DMS53 (cell line): ENCODE measurements around the gene NOXO1.
A peak's percentile ranks its signal among the peaks of the same experiment; 100 is the strongest.
"Not testable (repeated sequence)": the region's sequence is repeated elsewhere in the genome, so short reads cannot be mapped to it uniquely, and the experiment has no call there.

ENCODE experiments used
- DNase-seq: peaks from one replicate; lab custom pipeline; 2025; lab: John Stamatoyannopoulos, UW

NOXO1 gene

GRCh38 chr16:1962161-1963153, 18.8 kb downstream of the NOXO1 start:
- not testable (repeated sequence) for DNase-seq

DNA sequence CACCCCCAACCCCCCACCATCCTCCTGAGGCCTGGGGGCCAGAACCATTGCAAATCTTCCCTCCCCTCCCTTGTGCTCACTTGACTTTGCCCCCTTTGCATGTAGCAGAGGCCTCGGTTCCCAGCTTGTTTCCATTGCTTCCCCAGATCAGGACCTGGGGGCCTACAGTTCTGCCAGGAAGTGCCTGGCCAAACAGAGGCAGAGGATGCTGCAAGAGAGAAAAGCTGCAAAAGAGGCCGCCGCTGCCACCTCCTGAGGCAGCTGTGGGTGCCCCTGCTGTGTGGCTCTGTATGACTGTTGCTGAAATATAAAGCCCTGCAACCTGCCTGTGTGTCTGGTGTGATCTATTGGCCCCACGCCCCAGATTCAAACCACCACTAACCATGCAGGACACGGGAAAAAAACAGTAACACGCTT, 19.6 kb downstream of the NOXO1 start:
- DNase-seq, result peak; percentile 66

- DNase-seq, result peak; percentile 83
These were observed 20.3 kb downstream of the NOXO1 start for GRCh38 chr16:1960665-1961630.

- DNase-seq, result peak; percentile 95
These were observed 21.8 kb downstream of the NOXO1 start, which contains the start of gene NDUFB10 for GRCh38 chr16:1959269-1960039. TSS of gene NDUFB10 (plus strand) at chr16:1959538. CDS start at chr16:1959625, 87 bp downstream.

DNA sequence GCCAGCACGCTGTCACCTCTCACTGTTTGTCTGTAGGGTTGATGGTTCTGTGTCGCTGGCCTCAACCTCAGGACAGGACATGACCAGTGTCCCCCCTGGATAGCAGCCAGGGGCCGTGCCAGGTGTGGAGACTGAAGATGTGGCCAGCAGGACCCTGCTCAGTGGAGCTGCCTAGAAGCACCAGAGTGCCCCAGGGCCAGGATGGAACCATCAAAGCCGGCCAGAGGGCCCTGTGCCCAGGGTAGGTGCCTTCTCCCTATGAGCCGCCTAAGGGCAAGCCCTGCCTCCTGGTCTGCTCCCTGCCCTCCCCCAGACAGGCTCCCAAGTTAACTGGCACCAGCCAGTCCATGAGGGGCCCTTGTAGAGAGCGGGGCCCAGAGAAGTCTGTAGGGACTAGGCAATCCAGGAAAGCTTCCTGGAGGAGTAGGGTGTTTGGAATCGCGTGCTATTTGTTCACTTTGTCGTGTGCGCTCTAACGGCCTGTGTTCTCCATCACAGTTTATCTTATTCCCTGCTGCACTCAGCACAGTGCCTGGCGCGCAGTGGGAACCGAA, 22.5 kb downstream of the NOXO1 start:
- DNase-seq, result no peak

DNA sequence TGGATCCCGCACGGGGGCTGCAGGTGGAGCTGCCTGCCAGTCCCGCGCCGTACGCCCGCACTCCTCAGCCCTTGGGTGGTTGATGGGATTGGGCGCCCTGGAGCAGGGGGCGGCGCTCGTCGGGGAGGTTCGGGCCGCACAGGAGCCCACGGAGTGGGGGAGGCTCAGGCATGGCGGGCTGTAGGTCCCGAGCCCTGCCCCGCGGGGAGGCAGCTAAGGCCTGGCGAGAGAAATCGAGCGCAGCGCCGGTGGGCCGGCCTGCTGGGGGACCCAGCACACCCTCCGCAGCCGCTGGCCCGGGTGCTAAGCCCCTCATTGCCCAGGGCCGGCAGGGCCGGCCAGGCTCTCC, 23.2 kb downstream of the NOXO1 start:
- DNase-seq, result not testable (repeated sequence)

DNA sequence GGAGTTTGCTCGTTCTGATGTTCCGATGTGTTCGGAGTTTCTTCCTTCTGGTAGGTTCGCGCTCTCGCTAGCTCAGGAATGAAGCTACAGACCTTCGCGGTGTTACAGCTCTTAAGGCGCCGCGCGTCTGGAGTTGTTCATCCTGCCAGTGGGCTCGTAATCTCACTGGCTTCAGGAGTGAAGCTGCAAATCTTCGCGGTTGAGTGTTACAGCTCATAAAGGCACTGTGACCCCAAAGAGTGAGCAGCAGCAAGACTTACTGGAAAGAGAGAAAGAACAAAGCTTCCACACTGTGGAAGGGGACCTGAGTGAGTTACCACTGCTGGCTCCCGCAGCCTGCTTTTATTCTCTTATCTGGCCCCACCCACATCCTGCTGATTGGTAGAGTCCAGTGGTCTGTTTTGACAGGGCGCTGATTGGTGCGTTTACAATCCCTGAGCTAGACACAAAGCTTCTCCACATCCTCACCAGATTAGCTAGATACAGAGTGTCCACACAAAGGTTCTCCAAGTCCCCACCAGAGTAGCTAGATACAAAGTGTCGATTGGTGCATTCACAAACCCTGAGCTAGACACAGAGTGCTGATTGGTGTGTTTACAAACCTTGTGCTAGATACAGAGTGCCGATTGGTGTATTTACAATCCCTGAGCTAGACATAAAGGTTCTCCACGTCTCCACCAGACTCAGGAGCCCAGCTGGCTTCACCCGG, 23.7 kb downstream of the NOXO1 start:
- not testable (repeated sequence) for DNase-seq

DNA sequence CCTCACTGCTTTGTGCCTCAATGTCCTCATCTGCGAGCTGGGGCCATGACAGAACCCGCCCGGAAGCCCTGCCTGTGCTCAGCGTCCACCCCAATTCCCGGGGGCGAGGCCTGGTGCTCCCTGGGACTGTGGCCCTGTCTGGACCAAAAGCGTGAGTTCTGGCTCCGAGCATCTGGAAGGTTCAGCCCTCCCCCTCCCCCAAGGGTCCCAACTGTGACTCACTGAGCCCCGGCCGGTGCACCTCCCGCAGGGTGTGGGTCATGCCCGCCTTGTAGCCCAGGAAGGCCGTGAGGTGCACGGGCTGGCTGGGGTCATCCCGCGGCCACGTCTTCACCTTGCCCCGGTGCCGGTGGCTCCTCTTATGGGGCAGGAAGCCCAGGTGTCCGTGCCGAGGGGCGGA, 27.5 kb downstream of the NOXO1 start:
- DNase-seq, result no peak

DNA sequence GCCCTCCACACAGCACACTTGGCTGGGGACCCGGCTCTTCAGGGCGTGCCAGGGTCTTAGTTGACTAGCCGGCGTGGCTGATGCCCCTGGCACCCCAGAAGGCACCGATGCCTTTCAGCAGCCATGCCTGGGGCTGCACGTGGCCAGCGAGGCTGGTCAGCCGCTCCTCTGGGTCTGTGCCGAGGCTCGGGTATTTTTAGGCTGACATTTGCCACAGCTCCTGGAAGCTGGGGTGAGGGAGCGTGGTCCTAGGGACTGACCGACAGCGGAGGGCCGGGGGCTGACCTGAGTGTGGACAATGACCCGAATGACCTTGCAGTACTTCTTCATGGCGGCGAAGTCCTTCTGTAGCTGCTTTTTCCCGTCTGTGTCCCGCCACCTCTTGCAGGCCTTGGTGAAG, 30.7 kb downstream of the NOXO1 start:
- no peak for DNase-seq

DNA sequence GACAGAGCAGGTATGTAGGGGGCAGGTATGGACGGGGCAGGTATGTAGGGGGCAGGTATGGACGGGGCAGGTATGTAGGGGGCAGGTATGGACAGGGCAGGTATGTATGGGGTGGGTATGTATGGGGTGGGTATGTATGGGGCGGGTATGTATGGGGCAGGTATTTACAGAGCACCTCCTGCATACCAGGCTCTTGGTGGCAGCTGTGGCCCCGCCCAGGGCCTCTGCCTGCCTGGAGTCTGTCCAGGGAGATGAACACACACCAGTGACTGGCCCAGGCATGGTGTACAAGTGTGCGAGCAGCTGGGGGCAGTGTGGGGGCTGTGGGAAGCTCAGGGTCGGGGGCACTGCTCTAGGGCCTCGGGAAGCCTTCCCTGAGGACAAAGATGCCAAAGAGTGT, 31.2 kb downstream of the NOXO1 start:
- DNase-seq, result no peak

- DNase-seq, result no peak
These were observed 31.8 kb downstream of the NOXO1 start for GRCh38 chr16:1949507-1949906.

DNA sequence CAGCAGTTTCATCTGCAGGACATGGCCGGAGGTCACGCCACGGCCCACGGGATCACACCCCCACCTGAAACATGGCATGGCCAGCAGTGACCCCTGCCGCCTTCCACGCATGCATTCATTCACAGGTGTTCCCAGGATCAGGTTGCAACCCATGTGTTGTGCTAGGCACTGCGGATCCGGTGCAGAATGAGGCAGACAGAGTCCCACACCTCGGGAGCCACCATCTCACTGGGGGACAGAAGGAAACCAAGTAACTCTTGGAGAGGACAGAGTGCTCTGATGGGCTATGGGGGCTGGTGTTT, 33.9 kb downstream of the NOXO1 start:
- DNase-seq, result no peak

DNA sequence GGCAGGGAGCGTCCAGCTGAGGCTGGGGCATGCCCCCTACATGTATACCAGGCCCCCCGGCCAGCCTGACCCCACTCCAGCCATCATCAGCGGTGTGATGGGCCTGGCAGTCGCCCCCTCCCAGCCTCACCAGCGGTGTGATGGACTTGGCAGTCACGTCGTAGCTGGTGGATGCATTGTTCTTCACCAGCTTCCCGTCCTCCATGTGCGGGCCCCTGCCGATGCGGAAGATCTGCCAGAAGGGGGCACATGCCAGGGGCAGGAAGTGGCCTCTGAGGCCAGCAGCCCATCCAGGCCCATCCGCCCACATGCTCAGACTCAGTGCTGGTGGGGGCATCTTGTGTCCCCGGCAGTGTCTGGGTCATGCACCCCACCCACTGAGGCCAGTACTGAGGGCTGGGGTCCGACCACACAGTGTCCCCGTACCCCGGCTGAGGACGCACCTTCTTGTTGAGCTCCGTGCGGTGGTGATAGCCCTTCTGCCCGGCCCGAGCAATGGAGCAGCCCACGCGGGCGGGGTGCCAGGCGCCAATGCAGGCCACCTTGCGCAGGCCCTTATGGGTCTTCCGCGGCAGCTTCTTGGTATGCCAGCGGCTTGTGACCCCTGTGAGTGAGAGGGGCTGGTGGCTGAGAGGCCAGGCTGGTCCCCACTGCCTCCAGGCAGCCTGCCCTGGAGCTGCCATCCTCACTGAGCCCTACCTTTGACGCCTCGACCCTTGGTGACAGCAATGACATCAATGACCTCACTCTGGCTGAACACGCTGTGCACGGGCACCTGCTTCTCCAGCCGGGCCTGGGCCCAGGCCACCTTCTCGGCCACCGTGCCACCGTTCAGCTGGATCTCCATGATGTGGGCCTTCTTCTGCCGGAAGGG, 34.5 kb downstream of the NOXO1 start:
- DNase-seq, result no peak

DNA sequence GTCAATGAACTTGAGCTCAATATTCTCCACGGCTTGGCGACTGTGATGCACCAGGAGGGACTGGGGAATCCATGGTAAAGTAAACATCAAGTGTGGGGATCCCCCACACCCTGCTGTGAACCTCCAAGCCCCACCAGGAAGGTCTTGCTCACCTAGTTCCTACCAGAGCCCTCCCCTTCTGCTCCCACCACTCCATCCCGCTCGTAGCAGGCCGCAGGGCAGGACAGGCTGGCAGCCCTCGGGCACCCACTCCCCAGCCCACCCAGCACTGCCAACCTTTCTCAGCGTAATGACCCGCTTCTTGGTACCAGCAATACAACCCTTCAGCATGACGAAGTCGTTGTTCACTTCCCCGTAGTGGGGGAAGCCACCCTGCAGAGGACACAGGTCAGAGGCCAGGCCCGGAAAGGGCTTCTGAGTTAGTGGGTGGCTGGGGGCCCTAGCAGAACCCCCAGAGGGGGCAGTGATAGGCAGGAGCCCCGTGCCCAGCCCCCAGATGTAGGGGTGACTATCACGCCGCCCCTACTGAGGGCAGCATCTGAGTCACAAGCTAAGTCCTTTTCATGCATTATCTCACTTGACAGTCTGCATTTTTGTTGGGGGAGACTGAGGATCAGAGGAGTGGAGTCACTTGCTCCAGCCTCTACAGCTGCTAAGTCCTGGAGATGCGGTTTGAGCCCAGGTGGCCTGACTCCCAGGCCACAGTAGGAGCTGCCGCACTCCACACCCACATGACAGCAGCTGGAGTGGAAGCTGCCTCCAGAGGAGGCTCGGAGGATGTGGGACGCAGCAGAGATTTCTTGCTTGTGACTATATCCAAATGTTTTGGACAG, 35.5 kb downstream of the NOXO1 start:
- no peak for DNase-seq

- no peak for DNase-seq
These were observed 36.6 kb downstream of the NOXO1 start for GRCh38 chr16:1944612-1945199.

DNA sequence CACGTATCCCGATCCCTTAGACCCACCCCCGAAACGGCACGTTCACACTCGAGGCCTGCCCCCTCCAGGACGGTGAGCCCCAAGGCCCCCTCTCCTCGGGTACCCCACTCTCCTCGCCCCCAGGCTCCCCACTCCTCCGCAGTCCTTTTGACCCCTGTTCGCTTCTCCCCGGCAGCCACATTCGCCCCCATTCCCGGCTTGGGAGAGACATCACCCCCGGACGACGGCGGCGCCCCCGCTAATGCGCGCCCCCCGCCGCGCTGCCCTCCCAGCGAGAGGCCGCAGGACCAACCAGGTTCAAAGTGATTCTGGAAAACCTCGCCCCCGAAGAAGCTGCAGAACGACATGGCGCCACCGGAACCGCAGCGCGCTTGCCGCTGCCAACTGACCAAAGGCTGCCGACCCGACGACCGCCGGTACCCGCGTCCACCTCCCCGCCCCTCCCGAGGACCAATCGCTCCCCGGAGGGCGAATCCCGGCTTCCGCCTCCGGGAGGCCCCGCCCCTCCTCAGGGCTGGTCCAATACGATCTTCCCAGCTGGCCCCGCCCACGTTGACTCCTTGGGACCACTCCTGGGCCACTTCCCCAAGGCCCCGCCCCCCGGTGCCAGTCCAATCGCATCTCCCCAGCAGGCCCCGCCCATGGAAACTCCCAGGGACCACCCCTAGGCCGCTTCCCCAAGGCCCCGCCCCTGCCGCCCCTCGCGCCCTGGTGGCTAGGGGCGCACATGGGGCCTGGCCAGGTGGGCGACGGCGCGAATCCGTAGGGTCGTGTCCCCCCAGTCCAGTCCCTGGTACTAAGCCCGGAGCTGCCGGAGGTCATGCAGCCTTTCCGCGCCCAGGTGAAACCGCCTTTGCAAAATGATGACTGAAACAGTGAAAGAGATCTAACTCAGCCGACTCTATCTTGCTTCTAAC, 38.2 kb downstream of the NOXO1 start, which contains the start of gene MSRB1:
TSS of gene MSRB1 (minus strand) at position 390 of the 917 bp plus-strand sequence. CDS start at position 347, 43 bp downstream.
- peak; percentile 99 for DNase-seq

DNA sequence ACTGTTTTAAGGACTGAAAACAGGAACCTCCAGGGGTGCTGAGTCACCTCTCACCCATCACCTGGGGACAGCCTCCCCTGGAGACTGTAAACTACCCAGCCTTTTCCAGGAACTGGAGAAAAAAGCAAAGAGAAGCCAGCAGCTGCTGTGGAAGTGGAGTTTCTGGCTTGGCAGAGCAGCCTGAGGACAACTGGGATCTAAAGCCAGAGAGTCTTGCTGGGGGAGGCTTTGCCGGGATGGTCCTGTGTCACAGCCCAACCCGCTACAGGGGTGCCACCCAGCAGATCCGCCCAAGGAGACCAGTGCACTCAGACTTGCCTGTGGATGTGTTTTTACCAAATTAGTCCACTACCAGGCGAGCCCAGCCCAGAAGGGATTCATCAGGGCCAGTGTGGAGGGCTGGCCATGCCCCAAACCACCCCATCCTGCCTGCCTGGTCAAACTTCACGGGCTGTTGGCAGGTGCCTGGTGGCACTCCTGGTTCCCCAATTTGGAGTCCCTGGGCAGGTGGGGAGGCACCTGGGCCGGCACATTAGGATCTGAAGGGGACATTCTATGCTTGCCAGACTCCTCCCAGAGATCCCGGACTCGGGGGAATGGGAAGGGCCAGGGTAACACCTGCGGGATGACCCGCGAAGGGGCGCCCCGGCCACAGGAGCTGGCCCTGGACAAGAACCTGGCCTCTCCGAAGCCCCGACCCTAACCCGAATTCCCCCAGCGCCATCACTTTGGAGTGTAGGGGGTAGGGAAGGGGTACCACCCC, 39.0 kb downstream of the NOXO1 start:
- DNase-seq, result peak; percentile 75
